HCT116 (cell line): Measurements from ENCODE around the gene YY1. TPM values are rescaled to one million over a fixed set of nuclear protein-coding genes. Genes with fewer than 3 reads are reported as not detected.
"Not testable (repeated sequence)": the region's sequence is repeated elsewhere in the genome, so short reads cannot be mapped to it uniquely, and the experiment has no call there.

Source experiments
- ATAC-seq: fragments of 200-7000 bp; cut with Tn5 transposase; 2 replicates; pipeline ENCODE4 v1.9.1; 2020; ENCODE audit warnings: mild to moderate bottlenecking, moderate library complexity
- BruUV-seq: library from RNA; stranded (reverse); fragments of 400-500 nt; replicated peaks from 2 replicates; lab custom pipeline; 2021; lab: Mats Ljungman, UMichigan
- CTCF ChIA-PET: fragments of 300-600 bp; sonication (Branson Sonifier 250); formaldehyde crosslinking; loops from one replicate; lab custom pipeline; 2021; ENCODE audit warnings: antibody characterized with exemption; lab: Charles Lee
- POLR2A ChIA-PET: fragments of 300-600, 350-600 bp; sonication (Branson Sonifier 250); formaldehyde crosslinking; loops from one replicate; lab custom pipeline; 2021; ENCODE audit warnings: antibody characterized with exemption; lab: Charles Lee
- RAD21 ChIA-PET, 2 experiments: fragments of 300-600 bp; sonication (Branson Sonifier 250); formaldehyde crosslinking; loops; one replicate each; lab custom pipeline; 2023; ENCODE audit warnings: low total read pairs in 2 of 2; ENCODE audit not compliant: uncharacterized antibody in 2 of 2, unreplicated experiment in 2 of 2, low non-redundant PET in 1 of 2; lab: Charles Lee
- DNase-seq: peaks from one replicate; pipeline ENCODE4 v3.0.0-alpha.2; 2010; ENCODE audit warnings: low read depth, low spot score
- H2AFZ ChIP-seq: fragments of 200-600 bp; shearing (Covaris generic), sonication (generic); 2 replicates; pipeline ENCODE4 v1.6.1; 2017; ENCODE audit warnings: low read depth, mixed run types, mixed read lengths, antibody characterized with exemption, low read length; ENCODE audit not compliant: poor library complexity, severe bottlenecking
- H3K27ac ChIP-seq: 2 replicates; pipeline ENCODE4 v1.5.1; 2012; ENCODE audit warnings: low read depth, low read length
- H3K27me3 ChIP-seq: fragments of 200-600 bp; sonication (generic); 2 replicates; pipeline ENCODE4 v1.6.1; 2016; ENCODE audit warnings: mixed run types, low read length, mixed read lengths; ENCODE audit not compliant: insufficient read depth
- H3K36me3 ChIP-seq, 2 experiments: fragments of 200-500 bp in 1 of 2; fragments of 200-600 bp in 1 of 2; sonication (Bioruptor generic) in 1 of 2; sonication (generic) in 1 of 2; 2 replicates each; pipeline versions ENCODE4 v1.5.1 to v1.6.1; 2014 to 2016; ENCODE audit warnings: low read length in 2 of 2, inconsistent platforms in 1 of 2, mixed read lengths in 1 of 2, mixed run types in 1 of 2; ENCODE audit not compliant: insufficient read depth in 2 of 2, control insufficient read depth in 1 of 2
- H3K4me1 ChIP-seq, 2 experiments: fragments of 200-600 bp in 1 of 2; sonication (generic) in 1 of 2; 2 replicates each; pipeline versions ENCODE4 v1.5.1 to v1.6.1; 2012 to 2017; ENCODE audit warnings: low read length in 2 of 2, inconsistent platforms in 1 of 2, mild to moderate bottlenecking in 1 of 2, mixed read lengths in 1 of 2, mixed run types in 1 of 2, moderate library complexity in 1 of 2; ENCODE audit not compliant: insufficient read depth in 2 of 2, control insufficient read depth in 1 of 2
- H3K4me2 ChIP-seq: fragments of 200-600 bp; sonication (generic); 2 replicates; pipeline ENCODE4 v1.6.1; 2017; ENCODE audit warnings: mixed run types, low read length, mixed read lengths
- H3K4me3 ChIP-seq, 2 experiments: fragments of 200-600 bp in 1 of 2; sonication (generic) in 1 of 2; replicated peaks in 1 of 2; 2 replicates each; pipeline ENCODE4 v1.5.1; 2011 to 2016; ENCODE audit warnings: low read length in 2 of 2, control low read depth in 1 of 2, low read depth in 1 of 2, mild to moderate bottlenecking in 1 of 2, mixed read lengths in 1 of 2, mixed run types in 1 of 2
- H3K79me2 ChIP-seq: fragments of 200-600 bp; sonication (generic); 2 replicates; pipeline ENCODE4 v1.6.1; 2017; ENCODE audit warnings: mild to moderate bottlenecking, mixed run types, low read length, moderate library complexity, mixed read lengths; ENCODE audit not compliant: insufficient read depth
- H3K9ac ChIP-seq: fragments of 200-600 bp; sonication (generic); 2 replicates; pipeline ENCODE4 v1.6.1; 2016; ENCODE audit warnings: low read length, mixed read lengths
- H3K9me2 ChIP-seq: fragments of 200-600 bp; sonication (generic), shearing (Covaris generic); 2 replicates; pipeline ENCODE4 v1.6.1; 2017; ENCODE audit warnings: mixed run types, mild to moderate bottlenecking, moderate library complexity; ENCODE audit not compliant: insufficient read depth
- H3K9me3 ChIP-seq, 2 experiments: fragments of 200-500 bp in 1 of 2; fragments of 200-600 bp in 1 of 2; sonication (Bioruptor generic) in 1 of 2; sonication (generic) in 1 of 2; 2 replicates each; pipeline ENCODE4 v1.6.1; 2014 to 2017; ENCODE audit warnings: low read length in 2 of 2, mixed read lengths in 2 of 2, inconsistent platforms in 1 of 2, low read depth in 1 of 2, mild to moderate bottlenecking in 1 of 2, mixed run types in 1 of 2, moderate library complexity in 1 of 2; ENCODE audit not compliant: control insufficient read depth in 1 of 2, insufficient read depth in 1 of 2
- H4K20me1 ChIP-seq: fragments of 200-600 bp; sonication (generic), shearing (Covaris generic); 2 replicates; pipeline ENCODE4 v1.6.1; 2017; ENCODE audit warnings: mixed run types, mild to moderate bottlenecking, moderate library complexity; ENCODE audit not compliant: insufficient read depth
- CEBPB ChIP-seq: IDR thresholded peaks from 2 replicates; pipeline ENCODE4 v1.6.1; 2012; ENCODE audit warnings: low read depth
- SP1 ChIP-seq: IDR thresholded peaks from 2 replicates; pipeline ENCODE4 v1.6.1; 2012; ENCODE audit warnings: low read depth
- intact Hi-C: fragments of 100-400 bp; cut with micrococcal nuclease; formaldehyde crosslinking; loops from 2 replicates; pipeline ENCODE4 v1.10.0; 2022
- total RNA-seq: library from RNA; stranded (reverse); gene quantifications from one replicate; pipeline ENCODE4 v1.2.1, GENCODE V29; 2021; ENCODE audit not compliant: unreplicated experiment
- TF ChIP-seq, protein P1 (sequence below): IDR thresholded peaks from 2 replicates; pipeline ENCODE4 v1.6.1; 2011; ENCODE audit warnings: mild to moderate bottlenecking, low read length, moderate library complexity; ENCODE audit not compliant: insufficient replicate concordance; ENCODE audit errors: extremely low read depth

The YY1 gene
- total RNA-seq, 1 experiment from 2014 or later = 111 TPM

GRCh38 chr14:100203962-100204834, 34.7 kb upstream of the YY1 start:
- Histone ChIP-seq H3K9ac (no peak overlapping the region), H4K20me1 (no peaks in the 10 kb centered on the region), H2AFZ (no peak overlapping the region), H3K4me3 (peak overlapping the region in 1 of 2 experiments; percentile 3; a peak in 1 of 4 replicates), H3K79me2 (no peaks in the 10 kb centered on the region), H3K9me3 (no peaks in the 10 kb centered on the region), H3K4me2 (peak overlapping the region; percentile 44), H3K4me1 (peaks cover 18 to 22% of the 10 kb centered on the region in 2 experiments), H3K9me2 (no peaks in the 10 kb centered on the region), H3K27ac (peak overlapping the region; percentile 50), H3K36me3 (no peaks in the 10 kb centered on the region), H3K27me3 (no peaks in the 10 kb centered on the region)
- DNase-seq = no peak
- TF ChIP-seq, protein P1, sequence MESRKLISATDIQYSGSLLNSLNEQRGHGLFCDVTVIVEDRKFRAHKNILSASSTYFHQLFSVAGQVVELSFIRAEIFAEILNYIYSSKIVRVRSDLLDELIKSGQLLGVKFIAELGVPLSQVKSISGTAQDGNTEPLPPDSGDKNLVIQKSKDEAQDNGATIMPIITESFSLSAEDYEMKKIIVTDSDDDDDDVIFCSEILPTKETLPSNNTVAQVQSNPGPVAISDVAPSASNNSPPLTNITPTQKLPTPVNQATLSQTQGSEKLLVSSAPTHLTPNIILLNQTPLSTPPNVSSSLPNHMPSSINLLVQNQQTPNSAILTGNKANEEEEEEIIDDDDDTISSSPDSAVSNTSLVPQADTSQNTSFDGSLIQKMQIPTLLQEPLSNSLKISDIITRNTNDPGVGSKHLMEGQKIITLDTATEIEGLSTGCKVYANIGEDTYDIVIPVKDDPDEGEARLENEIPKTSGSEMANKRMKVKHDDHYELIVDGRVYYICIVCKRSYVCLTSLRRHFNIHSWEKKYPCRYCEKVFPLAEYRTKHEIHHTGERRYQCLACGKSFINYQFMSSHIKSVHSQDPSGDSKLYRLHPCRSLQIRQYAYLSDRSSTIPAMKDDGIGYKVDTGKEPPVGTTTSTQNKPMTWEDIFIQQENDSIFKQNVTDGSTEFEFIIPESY = no peak
- TF ChIP-seq SP1 (0 out of 2 replicates have a peak, but pooled peaks have one; percentile 29), CEBPB (peak; percentile 54; the same call in 1 of the 2 replicates)
- RAD21 ChIA-PET = no interaction called here
- POLR2A ChIA-PET = interaction anchor here (0.6 to 2.0 kb wide), 3 partner anchors 8 to 11 kb away, joined by 3 to 7 read pairs (median 6); no protein-coding TSS in a partner anchor
- ATAC-seq = peak; percentile 59
- CTCF ChIA-PET = interaction anchor here (1.2 kb wide), 1 partner anchor 11 kb away, joined by 5 read pairs; no protein-coding TSS in a partner anchor
- BruUV-seq = no TSS peak
- intact Hi-C loops = no loop called here

DNA sequence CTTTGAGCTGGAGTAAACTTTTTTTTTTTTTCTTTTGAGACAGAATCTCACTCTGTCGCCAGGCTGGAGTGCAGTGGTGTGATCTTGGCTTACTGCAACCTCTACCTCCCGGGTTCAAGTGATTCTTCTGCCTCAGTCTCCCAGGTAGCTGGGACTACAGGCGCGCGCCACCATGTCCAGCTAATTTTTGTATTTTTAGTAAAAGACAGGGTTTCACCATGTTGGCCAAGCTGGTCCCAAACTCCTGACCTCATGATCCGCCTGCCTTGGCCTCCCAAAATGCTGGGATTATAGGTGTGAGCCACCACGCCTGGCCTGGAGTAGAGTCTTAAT, 34.1 kb upstream of the YY1 start:
- RAD21 ChIA-PET, H3K79me2 ChIP-seq, H3K9ac ChIP-seq, BruUV-seq, intact Hi-C loops, H3K27me3 ChIP-seq, H3K9me3 ChIP-seq, H3K9me2 ChIP-seq, H3K36me3 ChIP-seq, H2AFZ ChIP-seq, DNase-seq, H4K20me1 ChIP-seq, ATAC-seq: not testable (repeated sequence)
- peaks cover 18 to 22% of the 10 kb centered on the region in 2 experiments for H3K4me1 ChIP-seq
- H3K4me3 ChIP-seq = 0 out of 4 replicates have a peak overlapping the region, but pooled peaks of 1 of the 2 experiments have one; percentile 3
- peak overlapping the region; percentile 44 for H3K4me2 ChIP-seq
- peak overlapping the region; percentile 50 for H3K27ac ChIP-seq
- ChIA-PET POLR2A (interaction anchor here (1.6 to 2.0 kb wide), 2 partner anchors 10 to 12 kb away, joined by 6 to 7 read pairs; no protein-coding TSS in a partner anchor), CTCF (interaction anchor here (0.8 to 1.2 kb wide), 2 partner anchors 12 kb away, joined by 4 to 5 read pairs; no protein-coding TSS in a partner anchor)

- H3K4me3 ChIP-seq, H3K27me3 ChIP-seq, intact Hi-C loops, H3K79me2 ChIP-seq, H3K4me2 ChIP-seq, H3K9me3 ChIP-seq, ATAC-seq, H3K9ac ChIP-seq, H4K20me1 ChIP-seq, H3K9me2 ChIP-seq, RAD21 ChIA-PET, H3K36me3 ChIP-seq, BruUV-seq, H2AFZ ChIP-seq, H3K27ac ChIP-seq, DNase-seq: not testable (repeated sequence)
- H3K4me1 ChIP-seq = peaks cover 18 to 25% of the 10 kb centered on the region in 2 experiments
- POLR2A ChIA-PET = interaction anchor here (1.3 kb wide), 1 partner anchor 14 kb away, joined by 3 read pairs; no protein-coding TSS in a partner anchor
- CTCF ChIA-PET = interaction anchor here (1.9 kb wide), 1 partner anchor 15 kb away, joined by 6 read pairs; no protein-coding TSS in a partner anchor
These were observed 31.4 kb upstream of the YY1 start for GRCh38 chr14:100207588-100207987.
